Urinary bladder (tissue), 4 donors: Measurements from ENCODE around the gene PUS7. TPM values are rescaled to one million over a fixed set of nuclear protein-coding genes. Genes with fewer than 3 reads are reported as not detected.
"Not testable (repeated sequence)": the region's sequence is repeated elsewhere in the genome, so short reads cannot be mapped to it uniquely, and the experiment has no call there.

Experiments used
- DNase-seq: peaks from one replicate; pipeline ENCODE4 v3.0.0-alpha.2; 2015; ENCODE audit errors: extremely low spot score
- H3K27ac ChIP-seq: one replicate; pipeline ENCODE4 v1.5.1; 2013; ENCODE audit warnings: low read depth, mild to moderate bottlenecking, moderate library complexity
- H3K36me3 ChIP-seq: one replicate; pipeline ENCODE4 v1.6.1; 2013; ENCODE audit warnings: mild to moderate bottlenecking, moderate library complexity; ENCODE audit not compliant: insufficient read depth
- H3K4me1 ChIP-seq: one replicate; pipeline ENCODE4 v1.6.1; 2013; ENCODE audit warnings: mild to moderate bottlenecking, moderate library complexity; ENCODE audit not compliant: insufficient read depth
- H3K4me3 ChIP-seq: one replicate; pipeline ENCODE4 v1.5.1; 2013; ENCODE audit warnings: low read depth, low read length
- WGBS: extraction: QIAGEN DNeasy Blood & Tissue Kit; methylation state at CpG from one replicate; pipeline ENCODE4 v1.1.7; 2013; 5-methylcytosine and 5-hydroxymethylcytosine counted together
- polyA plus RNA-seq: library from polyadenylated mRNA; stranded (reverse); fragments of 200-250 nt; gene quantifications from one replicate; pipeline ENCODE4 v1.2.3, GENCODE V29; 2013
- total RNA-seq: library from RNA; depleted of rRNA; stranded (reverse); fragments of >200 nt; gene quantifications from one replicate; pipeline ENCODE4 v1.2.3, GENCODE V29; 2014
- donor health status: healthy with polysubstance abuse.
- donor health status: healthy.

The PUS7 gene, protein sequence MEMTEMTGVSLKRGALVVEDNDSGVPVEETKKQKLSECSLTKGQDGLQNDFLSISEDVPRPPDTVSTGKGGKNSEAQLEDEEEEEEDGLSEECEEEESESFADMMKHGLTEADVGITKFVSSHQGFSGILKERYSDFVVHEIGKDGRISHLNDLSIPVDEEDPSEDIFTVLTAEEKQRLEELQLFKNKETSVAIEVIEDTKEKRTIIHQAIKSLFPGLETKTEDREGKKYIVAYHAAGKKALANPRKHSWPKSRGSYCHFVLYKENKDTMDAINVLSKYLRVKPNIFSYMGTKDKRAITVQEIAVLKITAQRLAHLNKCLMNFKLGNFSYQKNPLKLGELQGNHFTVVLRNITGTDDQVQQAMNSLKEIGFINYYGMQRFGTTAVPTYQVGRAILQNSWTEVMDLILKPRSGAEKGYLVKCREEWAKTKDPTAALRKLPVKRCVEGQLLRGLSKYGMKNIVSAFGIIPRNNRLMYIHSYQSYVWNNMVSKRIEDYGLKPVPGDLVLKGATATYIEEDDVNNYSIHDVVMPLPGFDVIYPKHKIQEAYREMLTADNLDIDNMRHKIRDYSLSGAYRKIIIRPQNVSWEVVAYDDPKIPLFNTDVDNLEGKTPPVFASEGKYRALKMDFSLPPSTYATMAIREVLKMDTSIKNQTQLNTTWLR
- 16.3 TPM for total RNA-seq
- polyA plus RNA-seq, result 7.3 TPM

DNA sequence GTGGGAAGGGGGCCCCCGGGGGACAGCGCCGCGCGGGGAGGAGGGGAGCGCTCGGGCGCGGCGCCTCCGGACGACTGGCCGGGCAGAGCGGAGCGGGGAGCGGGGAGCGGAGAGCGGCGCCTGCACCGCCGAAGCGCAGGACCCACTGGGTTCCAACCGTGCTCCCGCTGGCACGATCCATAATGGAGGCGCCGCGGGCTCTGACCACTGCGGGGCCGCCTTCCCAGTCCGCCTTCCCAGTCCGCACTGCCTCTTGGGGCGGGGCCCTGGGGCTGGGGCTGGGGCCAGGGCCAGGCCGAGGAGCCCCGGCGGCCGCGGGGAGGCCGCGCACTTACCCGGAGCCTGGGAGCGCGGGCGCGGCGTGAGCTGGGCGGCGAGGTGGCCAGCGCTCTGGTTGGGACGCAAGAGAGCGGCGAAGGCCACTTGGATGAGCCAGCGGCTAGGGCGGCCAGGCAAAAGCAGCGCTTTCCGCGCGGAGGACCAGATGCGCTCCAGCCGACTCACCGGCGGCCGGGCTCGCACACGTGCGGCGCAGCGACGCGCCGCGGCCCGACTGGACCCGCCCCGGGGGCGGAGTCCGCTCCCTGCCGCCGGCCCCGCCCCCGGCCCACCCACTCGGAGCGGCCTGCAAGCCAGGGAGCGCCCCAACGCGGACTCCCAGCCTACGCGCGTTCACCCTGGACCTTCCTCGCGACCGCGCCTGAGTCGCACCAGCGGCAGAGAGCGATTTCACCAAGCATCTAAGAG lies at the start of gene PUS7:
Gene PUS7, minus strand, starts transcription at position 555 of the 747 bp plus-strand sequence. CDS start 13,759 bp downstream, outside the sequence.
- WGBS, result under 1% methylated on average over 96 of the region's 96 CpGs
- no peaks in the 10 kb centered on the region for H3K4me1 ChIP-seq
- peak; percentile 67 for DNase-seq
- H3K36me3 ChIP-seq, result no peaks in the 10 kb centered on the region
- peak within 1 kb of the TSS; percentile 83 for H3K27ac ChIP-seq
- H3K4me3 ChIP-seq, result peak within 1 kb of the TSS; percentile 75

DNA sequence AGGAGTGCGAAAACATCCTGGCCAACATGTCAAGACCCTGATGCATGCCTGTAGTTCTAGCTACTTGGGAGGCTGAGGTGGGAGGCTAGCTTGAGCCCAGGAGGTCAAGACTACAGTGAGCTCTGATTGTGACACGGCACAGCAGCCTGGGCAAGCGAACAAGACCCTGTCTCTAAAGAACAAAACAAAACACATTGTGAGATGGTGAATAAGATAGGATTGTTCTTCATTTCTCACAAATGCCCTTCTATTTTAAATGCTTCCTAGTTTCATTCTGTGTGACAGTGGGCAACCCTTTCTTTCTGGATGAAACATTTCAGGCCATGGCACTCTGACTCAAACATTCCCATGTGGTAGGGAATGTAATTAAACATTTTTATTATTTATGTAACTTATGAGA lies 45.8 kb upstream of the PUS7 start:
- Histone ChIP-seq H3K4me3 (no peak overlapping the region), H3K36me3 (peaks cover 4% of the 10 kb centered on the region), H3K4me1 (no peaks in the 10 kb centered on the region), H3K27ac (no peak overlapping the region)
- no peak for DNase-seq
- WGBS, result 89% methylated on average over 3 of the region's 3 CpGs

DNA sequence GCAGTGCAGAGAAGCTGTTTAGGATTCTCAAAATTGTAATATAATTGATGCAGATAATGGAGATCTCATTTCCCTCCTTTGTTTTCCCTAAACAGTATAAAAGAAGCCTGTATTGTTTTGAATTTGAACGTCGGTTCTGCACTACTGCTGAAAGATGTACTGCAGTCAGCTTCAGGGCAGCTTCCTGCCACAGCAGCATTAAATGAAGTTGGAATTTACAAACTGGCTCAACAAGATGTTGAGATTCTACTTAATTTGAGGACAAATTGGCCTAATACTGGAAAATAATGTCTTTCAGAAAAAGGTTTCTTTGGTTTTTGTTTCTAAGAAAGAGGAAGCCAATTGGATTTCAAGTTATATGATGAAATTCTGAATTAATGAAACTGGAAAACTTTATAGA lies 45.0 kb upstream of the PUS7 start:
- H3K36me3 ChIP-seq, result peaks cover 4% of the 10 kb centered on the region
- no peak for DNase-seq
- no peaks in the 10 kb centered on the region for H3K4me1 ChIP-seq
- H3K27ac ChIP-seq, result no peak overlapping the region
- WGBS, result 61% methylated on average over 2 of the region's 2 CpGs
- no peak overlapping the region for H3K4me3 ChIP-seq

DNA sequence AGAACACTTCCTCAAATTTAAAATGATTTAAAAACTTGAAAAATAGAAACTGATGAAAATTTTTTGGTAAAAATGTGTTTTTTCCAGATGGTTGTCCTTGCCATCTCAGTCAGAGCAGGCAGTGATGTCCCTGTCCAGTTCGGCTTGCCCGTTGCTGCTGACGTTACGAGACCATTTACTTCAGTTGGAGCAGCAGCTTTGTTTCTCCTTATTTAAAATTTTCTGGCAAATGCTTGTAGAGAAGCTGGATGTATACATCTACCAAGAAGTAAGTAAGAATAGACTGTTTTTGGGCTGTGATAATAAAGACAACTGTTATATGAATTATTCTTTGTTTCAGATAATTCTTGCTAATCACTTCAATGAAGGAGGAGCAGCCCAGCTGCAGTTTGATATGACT lies 43.1 kb upstream of the PUS7 start:
- Histone ChIP-seq H3K4me3 (no peak overlapping the region), H3K36me3 (peaks cover 4% of the 10 kb centered on the region)
- 99% methylated on average over 4 of the region's 4 CpGs for WGBS

DNA sequence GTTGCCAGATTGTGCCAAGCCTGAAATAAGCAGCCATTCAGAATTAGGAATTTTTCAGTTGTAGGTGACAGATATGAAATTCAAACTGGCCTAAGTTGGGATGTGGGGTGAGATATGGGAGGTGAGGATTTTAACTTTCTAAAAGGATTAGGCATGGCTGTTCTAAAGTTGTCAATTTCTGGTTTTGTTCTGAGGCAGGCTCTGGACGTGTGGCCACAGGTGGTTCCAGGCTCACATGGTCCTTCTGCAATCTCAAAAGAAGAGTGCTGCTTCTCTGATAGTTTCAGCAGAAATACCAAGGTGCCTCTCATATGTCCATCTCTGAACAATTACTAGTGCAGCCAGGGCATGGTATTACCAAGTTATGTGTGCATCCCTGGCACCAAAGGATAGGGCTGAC lies 37.9 kb upstream of the PUS7 start:
- Histone ChIP-seq H3K36me3 (peaks cover 4% of the 10 kb centered on the region), H3K4me3 (no peak overlapping the region), H3K27ac (no peak overlapping the region), H3K4me1 (no peaks in the 10 kb centered on the region)
- 87% methylated on average over 1 of the region's 1 CpG for WGBS
- DNase-seq, result no peak

More for the DNA sequence above, 43.1 kb upstream of the PUS7 start:
- Histone ChIP-seq H3K4me1 (no peaks in the 10 kb centered on the region), H3K27ac (no peak overlapping the region)
- DNase-seq, result no peak

DNA sequence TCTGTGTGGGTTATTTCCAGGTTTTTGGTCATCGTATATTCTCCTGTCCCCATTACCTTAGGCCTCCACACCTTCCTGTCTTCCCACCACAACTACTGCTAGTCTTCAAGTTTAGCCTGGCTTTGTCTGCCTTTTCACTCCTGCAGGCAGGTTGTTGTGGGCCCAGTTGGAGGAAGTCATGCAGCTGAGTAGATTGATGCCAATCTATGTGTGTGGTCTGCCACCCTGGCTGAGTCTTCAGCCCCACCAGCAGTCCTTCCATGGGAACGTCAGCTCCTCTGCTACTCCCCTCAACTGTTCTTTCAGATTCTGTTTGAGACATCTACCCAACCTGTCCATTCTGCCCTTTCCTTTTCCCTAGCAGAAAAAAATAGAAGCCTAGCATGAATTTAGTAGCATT lies 16.3 kb upstream of the PUS7 start:
- no peak overlapping the region for H3K27ac ChIP-seq
- DNase-seq, result no peak
- WGBS, result 75% methylated on average over 2 of the region's 2 CpGs
- H3K4me1 ChIP-seq, result peaks cover 2% of the 10 kb centered on the region
- H3K36me3 ChIP-seq, result peaks cover 11% of the 10 kb centered on the region
- H3K4me3 ChIP-seq, result no peak overlapping the region

DNA sequence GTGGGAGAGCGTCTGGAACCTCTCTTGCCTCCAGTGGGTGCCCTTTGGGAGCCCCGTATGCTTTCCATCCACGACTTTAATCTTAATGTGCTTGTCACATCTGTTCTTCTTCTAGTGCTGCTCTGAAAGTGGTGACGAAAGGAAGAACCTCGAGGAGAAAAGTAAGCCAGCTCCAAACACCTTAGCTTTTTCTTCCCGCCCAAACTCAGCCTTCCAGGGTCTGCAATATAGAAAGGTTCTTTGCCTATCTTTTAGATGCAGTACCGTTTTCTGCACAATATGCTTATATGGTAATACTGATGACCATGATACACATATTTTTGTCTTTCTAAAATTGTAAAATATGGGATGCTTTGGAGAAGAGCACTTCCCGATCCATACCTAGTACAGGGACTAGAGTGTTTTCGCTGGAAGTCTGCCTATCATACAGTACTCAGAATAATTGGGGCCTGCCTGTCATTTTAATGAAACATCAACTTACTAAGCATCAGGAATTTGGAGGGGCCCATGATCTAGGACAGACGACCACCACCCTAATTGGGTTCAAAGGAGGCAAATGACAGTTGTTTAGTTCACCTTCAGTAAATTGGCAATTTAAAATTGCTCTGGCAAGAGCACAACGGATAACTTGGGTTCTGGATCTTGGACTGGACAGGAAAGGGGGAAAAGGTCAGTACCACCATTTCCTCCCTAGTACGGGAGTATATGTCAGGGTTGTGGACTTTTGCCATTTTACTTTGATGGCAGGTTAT lies 10.8 kb upstream of the PUS7 start:
- H3K4me1 ChIP-seq, result peaks cover 2% of the 10 kb centered on the region
- 33% methylated on average over 12 of the region's 12 CpGs for WGBS
- no peak overlapping the region for H3K27ac ChIP-seq
- no peak for DNase-seq
- peak overlapping the region; percentile 84 for H3K4me3 ChIP-seq
- H3K36me3 ChIP-seq, result peaks cover 3% of the 10 kb centered on the region

DNA sequence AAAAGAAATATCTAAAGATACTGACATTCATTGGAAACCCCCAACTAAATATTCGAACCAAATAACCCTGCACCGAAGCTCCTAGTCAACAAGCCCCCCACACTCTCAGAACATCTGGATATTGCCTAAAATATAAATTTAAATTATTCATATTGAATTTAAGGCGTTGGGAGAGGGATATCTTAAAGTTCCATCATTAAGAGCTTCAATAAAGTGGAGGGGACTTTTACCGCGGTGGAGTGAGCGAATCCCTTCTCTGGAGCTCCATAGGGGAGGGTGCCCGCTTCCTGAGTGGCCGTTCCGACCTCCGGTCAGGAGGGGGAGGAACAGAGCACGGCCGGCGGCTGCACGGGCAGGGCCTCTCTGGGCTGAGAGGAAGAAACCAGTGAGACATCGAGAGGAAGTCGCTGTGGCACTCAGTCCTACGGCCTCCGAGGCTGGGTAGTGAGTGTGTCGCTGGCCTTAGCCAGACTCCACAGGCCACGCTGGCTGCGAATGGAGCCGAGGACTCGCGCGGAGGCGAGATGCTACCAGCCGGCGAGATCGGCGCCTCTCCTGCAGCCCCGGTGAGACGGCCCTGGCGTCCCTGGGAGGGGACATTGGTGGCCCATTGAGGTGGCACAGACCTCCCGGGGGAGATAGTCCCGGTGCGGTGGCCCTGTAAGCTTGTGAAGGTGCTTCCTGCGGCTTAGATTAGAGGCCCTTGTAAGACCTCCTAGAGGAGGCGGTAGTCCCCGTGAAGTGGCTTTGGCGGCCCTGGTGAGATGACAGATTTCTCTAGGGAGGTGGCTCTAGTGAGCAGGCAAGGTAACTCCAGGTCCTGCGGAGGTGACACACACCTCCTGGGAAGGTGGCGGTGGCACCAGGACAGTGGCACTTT lies 10.0 kb upstream of the PUS7 start, which contains the start of gene RINT1:
Gene RINT1, plus strand, starts transcription at position 410 of the 880 bp plus-strand sequence. Its CDS starts 115 bp downstream, at position 525.
- H3K4me1 ChIP-seq, result peaks cover 2% of the 10 kb centered on the region

DNA sequence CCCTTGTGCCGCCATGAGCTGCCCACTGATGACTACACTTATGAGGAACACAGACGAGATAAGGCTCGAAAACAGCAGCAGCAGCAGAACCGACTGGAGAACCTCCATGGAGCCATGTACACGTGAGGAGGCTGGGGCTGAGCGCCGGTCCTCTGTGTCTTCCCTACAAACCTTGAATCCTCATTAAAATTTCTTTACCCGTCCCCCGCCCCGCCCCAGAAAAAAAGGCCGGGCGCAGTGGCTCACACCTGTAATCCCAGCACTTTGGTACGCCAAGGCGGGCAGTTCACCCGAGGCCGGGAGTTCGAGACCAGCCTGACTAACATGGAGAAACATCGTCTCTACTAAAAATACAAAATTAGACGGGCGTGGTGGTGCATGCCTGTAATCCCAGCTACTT lies 8.5 kb upstream of the PUS7 start:
- 95% methylated on average over 20 of the region's 20 CpGs for WGBS
- Histone ChIP-seq H3K4me3 (no peak overlapping the region), H3K36me3 (no peaks in the 10 kb centered on the region), H3K27ac (no peak overlapping the region), H3K4me1 (peaks cover 2% of the 10 kb centered on the region)
- DNase-seq, result no peak

More for the DNA sequence above, 10.0 kb upstream of the PUS7 start, which contains the start of gene RINT1:
- Histone ChIP-seq H3K36me3 (no peaks in the 10 kb centered on the region), H3K4me3 (peak within 1 kb of the TSS; percentile 84), H3K27ac (peak within 1 kb of the TSS; percentile 79)
- peak; percentile 77 for DNase-seq
- WGBS, result 2% methylated on average over 42 of the region's 42 CpGs

DNA sequence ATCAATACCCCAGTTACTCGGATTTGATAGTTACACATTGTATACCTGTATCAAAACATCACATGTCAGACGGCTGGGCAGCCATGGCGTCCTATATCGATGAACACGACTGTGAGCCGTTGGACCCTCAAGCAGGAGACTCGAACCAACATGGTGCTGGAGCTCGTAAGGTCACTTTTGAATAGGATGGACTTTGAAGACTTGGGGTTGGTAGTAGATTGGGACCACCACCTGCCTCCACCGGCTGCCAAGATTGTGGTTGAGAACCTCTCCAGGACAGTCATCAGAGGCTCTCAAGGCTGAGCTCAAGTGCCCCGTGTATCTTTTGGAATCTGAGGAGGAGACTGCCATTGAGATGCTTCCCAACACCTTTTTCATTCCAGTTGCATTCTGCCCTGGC lies 8.1 kb upstream of the PUS7 start:
- no peak for DNase-seq
- WGBS, result 93% methylated on average over 10 of the region's 10 CpGs
- no peak overlapping the region for H3K27ac ChIP-seq
- peaks cover 2% of the 10 kb centered on the region for H3K4me1 ChIP-seq
- no peaks in the 10 kb centered on the region for H3K36me3 ChIP-seq
- no peak overlapping the region for H3K4me3 ChIP-seq

DNA sequence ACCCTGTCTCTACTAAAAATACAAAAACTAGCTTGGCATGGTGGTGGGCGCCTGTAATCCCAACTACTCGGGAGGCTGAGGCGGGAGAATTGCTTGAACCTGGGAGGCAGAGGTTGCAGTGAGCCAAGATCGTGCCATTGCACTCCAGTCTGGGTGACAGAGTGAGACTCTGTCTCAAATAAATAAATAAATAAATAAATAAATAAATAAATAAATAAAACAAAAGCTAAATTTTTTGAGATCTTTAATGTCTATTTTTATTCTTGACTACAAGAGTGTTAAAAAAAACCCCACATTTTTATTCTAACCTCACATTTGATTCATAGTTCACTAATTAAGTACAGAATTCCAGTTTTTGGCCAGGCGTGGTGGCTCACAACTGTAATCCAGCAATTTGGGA lies 5.7 kb upstream of the PUS7 start:
- DNase-seq, H3K4me3 ChIP-seq, H3K27ac ChIP-seq, H3K4me1 ChIP-seq, H3K36me3 ChIP-seq: not testable (repeated sequence)
- WGBS, result 98% methylated on average over 5 of the region's 5 CpGs

DNA sequence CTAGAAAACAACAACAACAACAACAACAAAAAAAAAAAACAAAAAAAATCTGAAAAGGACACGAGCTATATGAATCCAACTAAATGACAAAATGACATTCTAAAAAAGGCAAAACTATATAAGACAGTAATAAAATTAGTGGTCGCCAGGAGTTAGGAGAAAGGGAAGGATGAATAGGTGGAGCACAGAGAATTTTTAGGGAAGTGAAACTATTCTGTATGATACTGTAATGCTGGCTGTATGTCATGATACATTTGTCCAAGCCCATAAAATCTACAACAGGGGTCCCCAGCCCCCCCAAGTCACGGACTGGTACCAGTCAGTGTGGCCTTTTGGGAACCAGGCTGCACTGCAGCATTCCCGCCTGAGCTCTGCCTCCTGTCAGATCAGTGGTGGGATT lies 2.8 kb upstream of the PUS7 start:
- Histone ChIP-seq H3K4me1 (no peaks in the 10 kb centered on the region), H3K36me3 (no peaks in the 10 kb centered on the region), H3K27ac (no peak overlapping the region), H3K4me3 (no peak overlapping the region)
- no peak for DNase-seq
- WGBS, result 86% methylated on average over 4 of the region's 4 CpGs
